ENCODE data around the gene OSBPL8.

GRCh38 chr12:76590131-76590530 is 30.6 kb upstream of the OSBPL8 start:
- TF ChIP-seq, protein P1, sequence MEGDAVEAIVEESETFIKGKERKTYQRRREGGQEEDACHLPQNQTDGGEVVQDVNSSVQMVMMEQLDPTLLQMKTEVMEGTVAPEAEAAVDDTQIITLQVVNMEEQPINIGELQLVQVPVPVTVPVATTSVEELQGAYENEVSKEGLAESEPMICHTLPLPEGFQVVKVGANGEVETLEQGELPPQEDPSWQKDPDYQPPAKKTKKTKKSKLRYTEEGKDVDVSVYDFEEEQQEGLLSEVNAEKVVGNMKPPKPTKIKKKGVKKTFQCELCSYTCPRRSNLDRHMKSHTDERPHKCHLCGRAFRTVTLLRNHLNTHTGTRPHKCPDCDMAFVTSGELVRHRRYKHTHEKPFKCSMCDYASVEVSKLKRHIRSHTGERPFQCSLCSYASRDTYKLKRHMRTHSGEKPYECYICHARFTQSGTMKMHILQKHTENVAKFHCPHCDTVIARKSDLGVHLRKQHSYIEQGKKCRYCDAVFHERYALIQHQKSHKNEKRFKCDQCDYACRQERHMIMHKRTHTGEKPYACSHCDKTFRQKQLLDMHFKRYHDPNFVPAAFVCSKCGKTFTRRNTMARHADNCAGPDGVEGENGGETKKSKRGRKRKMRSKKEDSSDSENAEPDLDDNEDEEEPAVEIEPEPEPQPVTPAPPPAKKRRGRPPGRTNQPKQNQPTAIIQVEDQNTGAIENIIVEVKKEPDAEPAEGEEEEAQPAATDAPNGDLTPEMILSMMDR (IDR thresholded peaks at IDR 0.05): no peak
- TF ChIP-seq POLR2A (IDR thresholded peaks at IDR 0.05): no peak

All from breast epithelium (tissue), 3 donors.